ENCODE data around the gene PSPH. TPM values are rescaled to one million over a fixed set of nuclear protein-coding genes. Genes with fewer than 3 reads are reported as not detected.

The PSPH gene
- polyA plus RNA-seq, 1 donor (not counting 4 experiments of a cell fraction or from before 2014, with no cell fraction given), result 21.6 TPM

GRCh38 chr7:56086761-56087160, 35.5 kb upstream of the PSPH start:
- no peak overlapping the region for H3K27ac ChIP-seq (ENCODE audit: control insufficient read depth, insufficient read depth, low read length)
- H4K20me1 ChIP-seq (ENCODE audit: control insufficient read depth, extremely low read depth, insufficient read depth, low read length), result no peaks in the 10 kb centered on the region
- no peak for TF ChIP-seq EZH2 (IDR thresholded peaks at IDR 0.05; ENCODE audit: low read length)
- TF ChIP-seq, protein P1, sequence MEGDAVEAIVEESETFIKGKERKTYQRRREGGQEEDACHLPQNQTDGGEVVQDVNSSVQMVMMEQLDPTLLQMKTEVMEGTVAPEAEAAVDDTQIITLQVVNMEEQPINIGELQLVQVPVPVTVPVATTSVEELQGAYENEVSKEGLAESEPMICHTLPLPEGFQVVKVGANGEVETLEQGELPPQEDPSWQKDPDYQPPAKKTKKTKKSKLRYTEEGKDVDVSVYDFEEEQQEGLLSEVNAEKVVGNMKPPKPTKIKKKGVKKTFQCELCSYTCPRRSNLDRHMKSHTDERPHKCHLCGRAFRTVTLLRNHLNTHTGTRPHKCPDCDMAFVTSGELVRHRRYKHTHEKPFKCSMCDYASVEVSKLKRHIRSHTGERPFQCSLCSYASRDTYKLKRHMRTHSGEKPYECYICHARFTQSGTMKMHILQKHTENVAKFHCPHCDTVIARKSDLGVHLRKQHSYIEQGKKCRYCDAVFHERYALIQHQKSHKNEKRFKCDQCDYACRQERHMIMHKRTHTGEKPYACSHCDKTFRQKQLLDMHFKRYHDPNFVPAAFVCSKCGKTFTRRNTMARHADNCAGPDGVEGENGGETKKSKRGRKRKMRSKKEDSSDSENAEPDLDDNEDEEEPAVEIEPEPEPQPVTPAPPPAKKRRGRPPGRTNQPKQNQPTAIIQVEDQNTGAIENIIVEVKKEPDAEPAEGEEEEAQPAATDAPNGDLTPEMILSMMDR (optimal IDR thresholded peaks at IDR 0.05 in 1 of 3, IDR thresholded peaks at IDR 0.05 in 1 of 3, conservative IDR thresholded peaks at IDR 0.05 in 1 of 3; ENCODE audit: extremely low read depth in 1 of 3, insufficient read depth in 2 of 3, low read length in 3 of 3), result no peak
- DNase-seq (ENCODE audit: low read depth, low spot score), result no peak
- no peaks in the 10 kb centered on the region for H3K9me3 ChIP-seq (ENCODE audit: control insufficient read depth, low read depth, low read length)
- dilution Hi-C loops (cut with MboI; ENCODE audit: extremely low pct_ligation_motif_present, low sequenced_read_pairs), result no loop called here
- H3K36me3 ChIP-seq (ENCODE audit: control insufficient read depth in 2 of 2, extremely low read depth in 1 of 2, insufficient read depth in 2 of 2, low read length in 2 of 2), result peaks cover 1 to 10% of the 10 kb centered on the region in 2 experiments
- no peak overlapping the region for H3K4me2 ChIP-seq (ENCODE audit: control insufficient read depth, extremely low read depth, insufficient read depth, low read depth, low read length)
- no peaks in the 10 kb centered on the region for H3K9me1 ChIP-seq (ENCODE audit: control insufficient read depth, extremely low read depth, insufficient read depth, low read length)
- H3K27me3 ChIP-seq (ENCODE audit: control insufficient read depth, extremely low read depth, insufficient read depth, low read length), result no peaks in the 10 kb centered on the region
- no peak overlapping the region for H3K4me3 ChIP-seq (ENCODE audit: control insufficient read depth in 2 of 3, extremely low read depth in 1 of 3, insufficient read depth in 2 of 3, low read depth in 1 of 3, low read length in 3 of 3)
- no peak overlapping the region for H2AFZ ChIP-seq (ENCODE audit: control insufficient read depth, low read length)
- no peak overlapping the region for H3K9ac ChIP-seq (ENCODE audit: control insufficient read depth, extremely low read depth, insufficient read depth, low read length)
- H3K4me1 ChIP-seq (ENCODE audit: control insufficient read depth, extremely low read depth, insufficient read depth, low read length), result no peaks in the 10 kb centered on the region
- no peaks in the 10 kb centered on the region for H3K79me2 ChIP-seq (ENCODE audit: control insufficient read depth, insufficient read depth, low read length)
- no peak for FAIRE-seq

DNA sequence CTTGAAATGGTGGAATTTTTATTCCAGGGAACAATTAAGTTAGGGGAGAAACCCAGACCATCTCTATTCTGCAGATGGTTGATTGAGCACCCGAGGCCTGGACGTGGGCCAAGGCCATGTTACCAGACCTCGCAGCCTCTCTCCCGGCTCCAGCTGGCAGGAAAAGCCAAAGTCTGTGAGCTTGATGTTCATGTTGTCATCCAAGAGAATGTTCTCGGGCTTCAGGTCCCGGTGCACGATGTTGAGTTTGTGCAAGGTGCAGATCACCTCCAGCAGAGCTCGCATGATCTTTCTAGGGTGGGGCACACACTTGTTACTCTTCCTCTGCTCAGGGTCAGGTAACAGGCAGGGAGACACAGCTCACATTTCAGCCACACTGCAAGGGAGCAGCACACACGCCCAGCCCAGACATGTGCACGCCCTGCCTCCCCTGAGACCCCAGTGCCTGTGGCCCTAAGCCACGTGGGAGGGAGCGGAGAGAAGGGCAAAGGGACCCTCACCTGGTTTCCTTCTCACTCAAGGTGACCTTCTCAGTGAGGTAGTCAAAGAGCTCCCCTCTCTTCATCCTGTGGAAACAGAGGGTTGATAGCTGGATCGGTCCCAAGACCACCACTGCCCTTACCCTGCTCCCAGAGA, 32.0 kb upstream of the PSPH start:
- TF ChIP-seq EZH2 (IDR thresholded peaks at IDR 0.05; ENCODE audit: low read length), result no peak
- TF ChIP-seq, protein P1 (optimal IDR thresholded peaks at IDR 0.05 in 1 of 3, IDR thresholded peaks at IDR 0.05 in 1 of 3, conservative IDR thresholded peaks at IDR 0.05 in 1 of 3; ENCODE audit: extremely low read depth in 1 of 3, insufficient read depth in 2 of 3, low read length in 3 of 3), result no peak
- FAIRE-seq (no peak), DNase-seq (ENCODE audit: low read depth, low spot score) (no peak)
- H3K27ac ChIP-seq (ENCODE audit: control insufficient read depth, insufficient read depth, low read length), result no peak overlapping the region
- H3K4me1 ChIP-seq (ENCODE audit: control insufficient read depth, extremely low read depth, insufficient read depth, low read length), result no peaks in the 10 kb centered on the region
- no peaks in the 10 kb centered on the region for H3K27me3 ChIP-seq (ENCODE audit: control insufficient read depth, extremely low read depth, insufficient read depth, low read length)
- dilution Hi-C loops (cut with MboI; ENCODE audit: extremely low pct_ligation_motif_present, low sequenced_read_pairs), result no loop called here
- H3K4me3 ChIP-seq (ENCODE audit: control insufficient read depth in 2 of 3, extremely low read depth in 1 of 3, insufficient read depth in 2 of 3, low read depth in 1 of 3, low read length in 3 of 3), result no peak overlapping the region
- no peak overlapping the region for H3K9ac ChIP-seq (ENCODE audit: control insufficient read depth, extremely low read depth, insufficient read depth, low read length)
- no peaks in the 10 kb centered on the region for H3K79me2 ChIP-seq (ENCODE audit: control insufficient read depth, insufficient read depth, low read length)
- H3K9me1 ChIP-seq (ENCODE audit: control insufficient read depth, extremely low read depth, insufficient read depth, low read length), result no peaks in the 10 kb centered on the region
- H3K4me2 ChIP-seq (ENCODE audit: control insufficient read depth, extremely low read depth, insufficient read depth, low read depth, low read length), result no peak overlapping the region
- H4K20me1 ChIP-seq (ENCODE audit: control insufficient read depth, extremely low read depth, insufficient read depth, low read length), result no peaks in the 10 kb centered on the region
- no peak overlapping the region for H2AFZ ChIP-seq (ENCODE audit: control insufficient read depth, low read length)
- H3K36me3 ChIP-seq (ENCODE audit: control insufficient read depth in 2 of 2, extremely low read depth in 1 of 2, insufficient read depth in 2 of 2, low read length in 2 of 2), result peaks cover 19 to 20% of the 10 kb centered on the region in 2 experiments
- H3K9me3 ChIP-seq (ENCODE audit: control insufficient read depth, low read depth, low read length), result no peaks in the 10 kb centered on the region

Data from keratinocyte (primary cell).